Hepatocyte (in vitro differentiated cells): ENCODE results near the gene LINC00632.

Source experiments
- CTCF ChIP-seq: fragments of 200-600 bp; sonication (generic); IDR thresholded peaks from 2 replicates; pipeline ENCODE4 v1.5.1; 2016; ENCODE audit warnings: antibody characterized with exemption, mild to moderate bottlenecking; ENCODE audit not compliant: poor library complexity
- EZH2 ChIP-seq: fragments of 200-600 bp; sonication (generic); IDR thresholded peaks from 2 replicates; pipeline ENCODE4 v1.6.1; 2016; ENCODE audit warnings: antibody characterized with exemption, mild to moderate bottlenecking, borderline replicate concordance
- EZH2phosphoT487 ChIP-seq: fragments of 200-600 bp; sonication (generic); IDR thresholded peaks from one replicate; pipeline ENCODE4 v1.6.1; 2018; ENCODE audit warnings: antibody characterized with exemption, mild to moderate bottlenecking, low read depth, moderate library complexity; ENCODE audit not compliant: unreplicated experiment, severe bottlenecking

GRCh38 chrX:140821280-140821679 is 111.7 kb downstream of the LINC00632 start:
- TF ChIP-seq CTCF (no peak), EZH2 (no peak), EZH2phosphoT487 (no peak)
